Stimulated activated CD4-positive, alpha-beta T cell treated with anti-CD3 and anti-CD28 coated beads, TNF-alpha, amount 100 ng/mL, for 48 hours (primary cell): Measurements from ENCODE around the gene PCDHGA11.
A peak's percentile ranks its signal among the peaks of the same experiment; 100 is the strongest.
"Not testable (repeated sequence)": the region's sequence is repeated elsewhere in the genome, so short reads cannot be mapped to it uniquely, and the experiment has no call there.

ENCODE experiments used
- DNase-seq, 3 donors: peaks; one replicate each; pipeline ENCODE4 v3.0.0-alpha.2; 2020; ENCODE audit warnings: low read depth in 3 of 3

PCDHGA11 gene

GRCh38 chr5:141398608-141399007 is 22.2 kb upstream of the PCDHGA11 start:
- DNase-seq = no peak

GRCh38 chr5:141399555-141400258 is 21.1 kb upstream of the PCDHGA11 start:
- DNase-seq = no peak

GRCh38 chr5:141402553-141403243 is 18.2 kb upstream of the PCDHGA11 start, which contains the start of gene PCDHGA9:
Gene PCDHGA9 (plus strand): TSS chr5:141402778. CDS start chr5:141402953, 175 bp downstream.
- no peak for DNase-seq

GRCh38 chr5:141403387-141403786 is 17.5 kb upstream of the PCDHGA11 start:
- DNase-seq = no peak

GRCh38 chr5:141407790-141408505 is 12.9 kb upstream of the PCDHGA11 start, which contains the start of gene PCDHGB6:
Gene PCDHGB6 (plus strand): TSS chr5:141408021. CDS start chr5:141408203, 182 bp downstream.
- DNase-seq = not testable (repeated sequence)

- no peak for DNase-seq
Observed at GRCh38 chr5:141409598-141410306, 11.1 kb upstream of the PCDHGA11 start.

GRCh38 chr5:141411575-141411974 is 9.3 kb upstream of the PCDHGA11 start:
- no peak for DNase-seq

- peak in 1 of 3 donors; percentile 22 for DNase-seq
Observed at GRCh38 chr5:141412854-141413539, 7.9 kb upstream of the PCDHGA11 start, which contains the start of gene PCDHGA10. Gene PCDHGA10 (plus strand): TSS chr5:141412987. CDS start chr5:141413176, 189 bp downstream.

GRCh38 chr5:141413540-141414069 is 7.2 kb upstream of the PCDHGA11 start:
- no peak for DNase-seq

GRCh38 chr5:141414548-141415274 is 6.1 kb upstream of the PCDHGA11 start:
- DNase-seq = not testable (repeated sequence)

- DNase-seq = not testable (repeated sequence)
Observed at GRCh38 chr5:141415275-141415618, 5.6 kb upstream of the PCDHGA11 start.

GRCh38 chr5:141417494-141418172 is 3.2 kb upstream of the PCDHGA11 start, which contains the start of gene PCDHGB7:
Gene PCDHGB7 (plus strand): TSS chr5:141417677. CDS start chr5:141417860, 183 bp downstream.
- peak in 2 of 3 donors; percentile 19 to 50 for DNase-seq

GRCh38 chr5:141419074-141419880 is 1.6 kb upstream of the PCDHGA11 start:
- no peak for DNase-seq

GRCh38 chr5:141421489-141421855 is 621 bp downstream of the PCDHGA11 start:
- no peak for DNase-seq

GRCh38 chr5:141422742-141423291 is 2.0 kb downstream of the PCDHGA11 start:
- no peak for DNase-seq

GRCh38 chr5:141427783-141428426 is 7.1 kb downstream of the PCDHGA11 start:
- no peak for DNase-seq

- DNase-seq = no peak
Observed at GRCh38 chr5:141430332-141431113, 9.7 kb downstream of the PCDHGA11 start, which contains the start of gene PCDHGA12. Gene PCDHGA12 (plus strand): TSS chr5:141430507. CDS start chr5:141430760, 253 bp downstream.
